ENCODE results near the gene TBRG4.

GRCh38 chr7:45148653-45148973 is 37.1 kb upstream of the TBRG4 start:
- TF ChIP-seq POLR2AphosphoS5 (IDR thresholded peaks at IDR 0.05) = no peak
- no peak for TF ChIP-seq SMC3 (conservative IDR thresholded peaks at IDR 0.05; ENCODE audit: poor library complexity)
- TF ChIP-seq CTCF (IDR thresholded peaks at IDR 0.05; ENCODE audit: poor library complexity, severe bottlenecking) = no peak
- TF ChIP-seq TAF1 (IDR thresholded peaks at IDR 0.05; ENCODE audit: low read depth) = no peak
- no peak for TF ChIP-seq MXI1 (conservative IDR thresholded peaks at IDR 0.05; ENCODE audit: poor library complexity, severe bottlenecking)
- no peak for TF ChIP-seq EP300 (conservative IDR thresholded peaks at IDR 0.05; ENCODE audit: poor library complexity, severe bottlenecking)
- no peak for TF ChIP-seq EZH2 (IDR thresholded peaks at IDR 0.05; ENCODE audit: borderline replicate concordance, insufficient read depth, low read length, poor library complexity, severe bottlenecking)
